ENCODE data around the gene ADCY9. TPM values are rescaled to one million over a fixed set of nuclear protein-coding genes. Genes with fewer than 3 reads are reported as not detected.

Gene ADCY9
- total RNA-seq, 2 donors from 2014 or later, result 31.5 to 42.2 TPM

- no peak overlapping the region for H3K4me3 ChIP-seq
- no peaks in the 10 kb centered on the region for H3K27me3 ChIP-seq
- no peak overlapping the region for H3K27ac ChIP-seq
- no peaks in the 10 kb centered on the region for H3K9me3 ChIP-seq
- no peak for DNase-seq (ENCODE audit: low spot score)
- H3K4me1 ChIP-seq, result peaks cover 0 to 7% of the 10 kb centered on the region in 2 donors
- H3K36me3 ChIP-seq, result peaks cover 37% of the 10 kb centered on the region
- TF ChIP-seq, protein P1, sequence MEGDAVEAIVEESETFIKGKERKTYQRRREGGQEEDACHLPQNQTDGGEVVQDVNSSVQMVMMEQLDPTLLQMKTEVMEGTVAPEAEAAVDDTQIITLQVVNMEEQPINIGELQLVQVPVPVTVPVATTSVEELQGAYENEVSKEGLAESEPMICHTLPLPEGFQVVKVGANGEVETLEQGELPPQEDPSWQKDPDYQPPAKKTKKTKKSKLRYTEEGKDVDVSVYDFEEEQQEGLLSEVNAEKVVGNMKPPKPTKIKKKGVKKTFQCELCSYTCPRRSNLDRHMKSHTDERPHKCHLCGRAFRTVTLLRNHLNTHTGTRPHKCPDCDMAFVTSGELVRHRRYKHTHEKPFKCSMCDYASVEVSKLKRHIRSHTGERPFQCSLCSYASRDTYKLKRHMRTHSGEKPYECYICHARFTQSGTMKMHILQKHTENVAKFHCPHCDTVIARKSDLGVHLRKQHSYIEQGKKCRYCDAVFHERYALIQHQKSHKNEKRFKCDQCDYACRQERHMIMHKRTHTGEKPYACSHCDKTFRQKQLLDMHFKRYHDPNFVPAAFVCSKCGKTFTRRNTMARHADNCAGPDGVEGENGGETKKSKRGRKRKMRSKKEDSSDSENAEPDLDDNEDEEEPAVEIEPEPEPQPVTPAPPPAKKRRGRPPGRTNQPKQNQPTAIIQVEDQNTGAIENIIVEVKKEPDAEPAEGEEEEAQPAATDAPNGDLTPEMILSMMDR (IDR thresholded peaks at IDR 0.05), result no peak
Observed at GRCh38 chr16:3979070-3979469, 137.2 kb downstream of the ADCY9 start.

- H3K4me1 ChIP-seq, result peaks cover 0 to 7% of the 10 kb centered on the region in 2 donors
- peaks cover 37% of the 10 kb centered on the region for H3K36me3 ChIP-seq
- no peak for DNase-seq (ENCODE audit: low spot score)
- H3K4me3 ChIP-seq, result no peak overlapping the region
- no peaks in the 10 kb centered on the region for H3K27me3 ChIP-seq
- no peak overlapping the region for H3K27ac ChIP-seq
- TF ChIP-seq, protein P1 (IDR thresholded peaks at IDR 0.05), result no peak
- H3K9me3 ChIP-seq, result no peaks in the 10 kb centered on the region
Observed at GRCh38 chr16:3977376-3977775, 138.9 kb downstream of the ADCY9 start.

DNA sequence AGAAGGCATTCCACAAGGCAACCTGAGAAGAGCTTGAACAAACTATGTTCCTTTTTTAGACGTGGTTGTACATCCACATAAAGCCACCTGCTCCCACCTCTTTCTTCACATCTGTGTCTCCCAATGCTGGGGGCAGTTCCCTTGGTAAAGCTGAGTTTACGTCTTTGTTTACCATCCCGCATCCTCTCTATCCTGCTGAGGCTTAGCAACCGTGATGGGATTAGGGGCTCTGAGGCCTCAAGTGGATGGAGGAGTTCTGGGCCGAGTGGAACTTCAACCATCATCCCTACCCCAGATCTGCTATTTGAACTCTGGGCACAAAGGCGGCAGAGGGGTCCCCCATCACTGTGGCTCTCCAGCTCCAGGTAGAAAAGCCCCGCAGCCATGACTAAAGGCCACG, 141.5 kb downstream of the ADCY9 start:
- peaks cover 0 to 11% of the 10 kb centered on the region in 2 donors for H3K4me1 ChIP-seq
- no peaks in the 10 kb centered on the region for H3K9me3 ChIP-seq
- no peak overlapping the region for H3K27ac ChIP-seq
- no peak overlapping the region for H3K4me3 ChIP-seq
- TF ChIP-seq, protein P1 (IDR thresholded peaks at IDR 0.05), result no peak
- no peak for DNase-seq (ENCODE audit: low spot score)
- H3K36me3 ChIP-seq, result peaks cover 30% of the 10 kb centered on the region
- no peaks in the 10 kb centered on the region for H3K27me3 ChIP-seq

GRCh38 chr16:3971706-3972105, 144.5 kb downstream of the ADCY9 start:
- peaks cover 0 to 11% of the 10 kb centered on the region in 2 donors for H3K4me1 ChIP-seq
- H3K27ac ChIP-seq, result peak overlapping the region; percentile 26 to 40
- peaks cover 15% of the 10 kb centered on the region for H3K36me3 ChIP-seq
- H3K9me3 ChIP-seq, result no peaks in the 10 kb centered on the region
- H3K4me3 ChIP-seq, result no peak overlapping the region
- H3K27me3 ChIP-seq, result no peaks in the 10 kb centered on the region
- no peak for DNase-seq (ENCODE audit: low spot score)
- TF ChIP-seq, protein P1 (IDR thresholded peaks at IDR 0.05), result no peak

DNA sequence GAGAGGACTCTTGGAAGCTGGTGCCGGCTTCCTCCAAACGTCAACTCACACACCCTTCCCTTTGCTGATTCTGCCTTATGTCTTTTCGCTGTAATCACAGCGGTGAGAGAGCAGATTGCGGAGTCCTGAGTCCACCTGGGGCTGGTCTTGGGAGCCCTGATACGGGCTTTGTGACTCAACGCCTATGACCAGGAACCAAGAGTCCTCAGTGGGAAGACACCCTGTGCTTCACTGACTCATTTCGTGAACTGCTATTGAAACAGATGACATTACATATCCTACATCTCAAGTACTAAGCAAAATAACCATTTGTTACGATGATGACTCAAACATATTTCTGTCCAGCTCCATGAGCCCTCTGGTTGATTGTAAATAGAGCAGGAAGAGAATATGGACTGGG, 145.0 kb downstream of the ADCY9 start:
- peaks cover 0 to 11% of the 10 kb centered on the region in 2 donors for H3K4me1 ChIP-seq
- TF ChIP-seq, protein P1 (IDR thresholded peaks at IDR 0.05), result no peak
- no peak for DNase-seq (ENCODE audit: low spot score)
- H3K27ac ChIP-seq, result peak overlapping the region; percentile 26 to 40
- no peaks in the 10 kb centered on the region for H3K27me3 ChIP-seq
- no peaks in the 10 kb centered on the region for H3K9me3 ChIP-seq
- H3K4me3 ChIP-seq, result no peak overlapping the region
- H3K36me3 ChIP-seq, result peaks cover 17% of the 10 kb centered on the region

DNA sequence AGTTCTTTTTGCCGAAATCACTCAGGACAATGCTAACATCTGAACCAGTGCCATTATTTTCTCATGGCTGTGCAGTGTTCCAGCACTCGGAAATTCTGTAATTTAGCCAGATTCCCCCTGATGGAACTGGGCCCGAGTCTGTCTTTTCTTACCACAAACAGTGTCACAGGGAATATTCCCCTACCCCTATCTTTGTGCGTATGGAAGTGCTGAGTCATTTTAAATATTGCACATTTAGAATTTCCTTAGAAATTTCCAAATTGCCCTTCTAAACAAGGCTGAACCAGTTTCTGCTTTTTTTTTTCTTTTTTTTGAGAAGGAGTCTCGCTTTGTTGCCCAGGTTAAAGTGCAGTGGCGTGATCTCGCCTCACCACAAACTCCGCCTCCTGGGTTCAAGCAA, 147.7 kb downstream of the ADCY9 start:
- Histone ChIP-seq H3K4me3 (no peak overlapping the region), H3K36me3 (peaks cover 8% of the 10 kb centered on the region), H3K27ac (no peak overlapping the region), H3K4me1 (peaks cover 0 to 25% of the 10 kb centered on the region in 2 donors), H3K27me3 (no peaks in the 10 kb centered on the region), H3K9me3 (no peaks in the 10 kb centered on the region)
- TF ChIP-seq, protein P1 (IDR thresholded peaks at IDR 0.05), result no peak
- no peak for DNase-seq (ENCODE audit: low spot score)

All from right atrium auricular region (tissue), 2 donors.